Spinal cord (tissue), 10 donors: ENCODE results near the gene BPIFB4. TPM values are rescaled to one million over a fixed set of nuclear protein-coding genes. Genes with fewer than 3 reads are reported as not detected.

Experiments
- DNase-seq, 6 donors: peaks; one replicate each; pipeline versions ENCODE4 v3.0.0 to v3.0.0-alpha.2; 2013 to 2015; ENCODE audit warnings: low spot score in 6 of 6, low read depth in 4 of 6
- H3K27ac ChIP-seq: one replicate; pipeline ENCODE4 v1.5.1; 2013; ENCODE audit warnings: low read depth, low read length, control low read depth
- H3K27me3 ChIP-seq: one replicate; pipeline ENCODE4 v1.6.1; 2013; ENCODE audit warnings: low read length; ENCODE audit not compliant: control insufficient read depth, insufficient read depth
- H3K36me3 ChIP-seq: one replicate; pipeline ENCODE4 v1.6.1; 2013; ENCODE audit warnings: low read length; ENCODE audit not compliant: control insufficient read depth, insufficient read depth
- H3K4me1 ChIP-seq: one replicate; pipeline ENCODE4 v1.6.1; 2013; ENCODE audit warnings: low read length; ENCODE audit not compliant: control insufficient read depth, insufficient read depth
- H3K4me3 ChIP-seq: one replicate; pipeline ENCODE4 v1.5.1; 2013; ENCODE audit warnings: low read depth, low read length, control low read depth
- H3K9me3 ChIP-seq: one replicate; pipeline ENCODE4 v1.6.1; 2013; ENCODE audit warnings: low read length; ENCODE audit not compliant: control insufficient read depth, insufficient read depth
- WGBS: methylation state at CpG from one replicate; pipeline ENCODE4 v1.1.5; 2013; ENCODE audit warnings: missing lambda C conversion rate; ENCODE audit not compliant: insufficient coverage; 5-methylcytosine and 5-hydroxymethylcytosine counted together
- polyA plus RNA-seq, 2 donors: library from polyadenylated mRNA; unstranded; fragments of 120-200 nt; gene quantifications; one replicate each; pipeline ENCODE4 v1.2.1, GENCODE V29; 2013; ENCODE audit not compliant: insufficient read length in 2 of 2
- total RNA-seq, 2 donors: library from RNA; depleted of rRNA in 1 of 2; stranded (reverse); fragments of 120-200 nt in 1 of 2; fragments of >200 nt in 1 of 2; gene quantifications; one replicate each; pipeline versions ENCODE4 v1.2.3 to v1.2.4, GENCODE V29; 2013 to 2014
- donor health status: healthy.

The BPIFB4 gene
- total and polyA plus RNA-seq, 4 donors, result 0.24 to 0.44 (median 0.32) TPM; not detected in 1

- Histone ChIP-seq H3K36me3 (no peaks in the 10 kb centered on the region), H3K9me3 (peaks cover 2% of the 10 kb centered on the region), H3K4me3 (no peak overlapping the region), H3K27ac (no peak overlapping the region), H3K27me3 (no peaks in the 10 kb centered on the region), H3K4me1 (no peaks in the 10 kb centered on the region)
- no peak for DNase-seq
Measured at GRCh38 chr20:33139467-33139866, 60.0 kb downstream of the BPIFB4 start.

GRCh38 chr20:33145521-33145920 lies 66.1 kb downstream of the BPIFB4 start:
- Histone ChIP-seq H3K27me3 (no peaks in the 10 kb centered on the region), H3K9me3 (peaks cover 2% of the 10 kb centered on the region), H3K4me1 (no peaks in the 10 kb centered on the region), H3K36me3 (no peaks in the 10 kb centered on the region), H3K27ac (no peak overlapping the region), H3K4me3 (no peak overlapping the region)
- DNase-seq, result no peak
- WGBS, result 78% methylated on average over 4 of the region's 5 CpGs

DNA sequence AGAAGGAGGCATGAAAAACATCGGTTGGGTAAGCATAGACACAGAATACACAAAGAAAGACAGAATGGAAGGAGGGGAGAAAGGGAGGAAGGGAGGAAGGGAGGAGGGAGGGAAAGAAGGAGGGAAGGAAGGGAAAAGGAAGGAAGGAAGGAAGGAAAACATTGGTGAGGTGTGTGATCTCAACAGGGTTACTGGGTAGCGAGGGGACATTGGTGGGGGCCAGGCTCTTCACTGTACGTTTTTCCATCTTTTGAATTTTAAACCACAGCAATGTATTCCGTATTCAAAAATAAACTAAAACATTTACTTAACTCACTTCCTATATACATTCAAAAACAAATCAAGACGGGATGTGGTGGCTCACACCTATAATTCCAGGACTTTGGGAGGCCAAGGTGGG lies 67.9 kb downstream of the BPIFB4 start:
- DNase-seq, result no peak
- WGBS, result 90% methylated on average over 2 of the region's 5 CpGs
- H3K4me1 ChIP-seq, result no peaks in the 10 kb centered on the region
- peaks cover 3% of the 10 kb centered on the region for H3K27me3 ChIP-seq
- no peaks in the 10 kb centered on the region for H3K36me3 ChIP-seq
- H3K27ac ChIP-seq, result no peak overlapping the region
- H3K4me3 ChIP-seq, result no peak overlapping the region
- H3K9me3 ChIP-seq, result peaks cover 2% of the 10 kb centered on the region

DNA sequence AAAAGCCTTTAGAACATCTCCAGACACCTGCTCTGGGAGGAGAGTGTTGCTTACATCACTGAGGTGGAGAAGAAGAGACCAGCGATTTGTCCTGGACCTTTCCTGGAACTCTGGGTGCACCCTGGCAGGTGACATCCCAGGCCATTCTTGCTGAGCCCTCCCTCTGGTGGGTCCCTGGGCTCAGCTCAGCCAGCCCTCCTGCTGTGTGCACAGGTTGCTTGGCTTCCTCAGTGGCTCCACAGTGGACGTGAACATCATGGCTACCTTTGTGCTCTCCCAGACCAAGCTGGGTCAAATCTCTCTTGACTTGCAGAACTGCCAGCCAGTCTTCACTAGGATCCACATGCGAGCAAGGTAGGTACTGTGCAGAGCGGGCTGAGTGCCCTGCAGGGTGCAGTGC lies 68.6 kb downstream of the BPIFB4 start:
- Histone ChIP-seq H3K27ac (no peak overlapping the region), H3K4me3 (no peak overlapping the region), H3K36me3 (no peaks in the 10 kb centered on the region), H3K9me3 (peaks cover 2% of the 10 kb centered on the region), H3K27me3 (peaks cover 6% of the 10 kb centered on the region), H3K4me1 (no peaks in the 10 kb centered on the region)
- DNase-seq, result no peak
- 87% methylated on average over 4 of the region's 4 CpGs for WGBS

DNA sequence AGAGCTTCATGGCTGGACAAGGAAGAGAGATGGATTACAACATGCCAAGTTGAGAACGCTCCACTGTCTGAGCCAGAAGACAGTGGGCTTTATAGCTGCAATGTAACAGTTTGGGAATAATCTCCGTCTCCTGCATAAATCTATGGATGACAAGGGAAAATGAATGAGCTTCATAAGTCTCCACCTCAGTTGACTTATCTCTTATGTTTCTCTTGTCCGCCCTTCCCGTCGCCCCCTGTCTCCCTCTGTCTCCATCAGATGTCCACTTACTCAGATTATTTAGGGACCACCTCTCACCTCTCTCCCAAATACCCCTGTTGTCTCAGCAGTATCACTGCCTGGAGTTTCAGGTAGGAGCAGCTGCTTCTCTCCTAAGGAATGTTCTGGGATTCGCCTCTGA lies 74.8 kb downstream of the BPIFB4 start:
- DNase-seq, result no peak
- no peaks in the 10 kb centered on the region for H3K9me3 ChIP-seq
- no peaks in the 10 kb centered on the region for H3K4me1 ChIP-seq
- no peak overlapping the region for H3K27ac ChIP-seq
- no peaks in the 10 kb centered on the region for H3K36me3 ChIP-seq
- 81% methylated on average over 6 of the region's 6 CpGs for WGBS
- no peak overlapping the region for H3K4me3 ChIP-seq
- peaks cover 6% of the 10 kb centered on the region for H3K27me3 ChIP-seq

- H3K27me3 ChIP-seq, result no peaks in the 10 kb centered on the region
- WGBS, result 86% methylated on average over 8 of the region's 9 CpGs
Measured at GRCh38 chr20:33158637-33159385, 79.4 kb downstream of the BPIFB4 start.

GRCh38 chr20:33159713-33160112 lies 80.3 kb downstream of the BPIFB4 start:
- Histone ChIP-seq H3K9me3 (no peaks in the 10 kb centered on the region), H3K27me3 (no peaks in the 10 kb centered on the region), H3K4me1 (no peaks in the 10 kb centered on the region), H3K36me3 (no peaks in the 10 kb centered on the region), H3K4me3 (no peak overlapping the region), H3K27ac (no peak overlapping the region)
- no peak for DNase-seq
- WGBS, result 82% methylated on average over 2 of the region's 3 CpGs

More at GRCh38 chr20:33158637-33159385, 79.4 kb downstream of the BPIFB4 start:
- Histone ChIP-seq H3K4me3 (no peak overlapping the region), H3K27ac (no peak overlapping the region), H3K4me1 (no peaks in the 10 kb centered on the region), H3K36me3 (no peaks in the 10 kb centered on the region), H3K9me3 (no peaks in the 10 kb centered on the region)
- DNase-seq, result no peak

- Histone ChIP-seq H3K36me3 (no peaks in the 10 kb centered on the region), H3K27ac (no peak overlapping the region), H3K9me3 (no peaks in the 10 kb centered on the region), H3K27me3 (no peaks in the 10 kb centered on the region), H3K4me3 (no peak overlapping the region), H3K4me1 (no peaks in the 10 kb centered on the region)
- WGBS, result 40% methylated on average over 1 of the region's 5 CpGs
- DNase-seq, result no peak
Measured at GRCh38 chr20:33160681-33161080, 81.2 kb downstream of the BPIFB4 start.
